NCI-H146 treated with DMSO at 0.1 percent for 48 hours (cell line): ENCODE data around the gene CDR2.
"Not testable (repeated sequence)": the region's sequence is repeated elsewhere in the genome, so short reads cannot be mapped to it uniquely, and the experiment has no call there.

Experiments used
- DNase-seq: peaks from one replicate; lab custom pipeline; 2025; ENCODE audit not compliant: unreplicated experiment; lab: John Stamatoyannopoulos, UW

Gene CDR2

GRCh38 chr16:22379656-22380055 lies 5.2 kb upstream of the CDR2 start:
- no peak for DNase-seq

GRCh38 chr16:22375963-22376640 lies 1.7 kb upstream of the CDR2 start:
- DNase-seq = no peak

- DNase-seq = peak; percentile 37
Observed at GRCh38 chr16:22375117-22375962, 921 bp upstream of the CDR2 start.

GRCh38 chr16:22373662-22374310 lies 633 bp downstream of the CDR2 start:
- peak; percentile 26 for DNase-seq

- no peak for DNase-seq
Observed at GRCh38 chr16:22372882-22373661, 1.3 kb downstream of the CDR2 start.

- DNase-seq = no peak
Observed at GRCh38 chr16:22370038-22370820, 4.2 kb downstream of the CDR2 start.

GRCh38 chr16:22369221-22369811 lies 5.1 kb downstream of the CDR2 start:
- DNase-seq = no peak

- DNase-seq = not testable (repeated sequence)
Observed at GRCh38 chr16:22368200-22368826, 6.1 kb downstream of the CDR2 start.

- DNase-seq = no peak
Observed at GRCh38 chr16:22366889-22367288, 7.5 kb downstream of the CDR2 start.

- no peak for DNase-seq
Observed at GRCh38 chr16:22366371-22366770, 8.0 kb downstream of the CDR2 start.

- DNase-seq = no peak
Observed at GRCh38 chr16:22364241-22364640, 10.2 kb downstream of the CDR2 start.

GRCh38 chr16:22360963-22361659 lies 13.3 kb downstream of the CDR2 start:
- no peak for DNase-seq

- no peak for DNase-seq
Observed at GRCh38 chr16:22359679-22360078, 14.7 kb downstream of the CDR2 start.

GRCh38 chr16:22358000-22358399 lies 16.4 kb downstream of the CDR2 start:
- DNase-seq = no peak

- no peak for DNase-seq
Observed at GRCh38 chr16:22357635-22357971, 16.8 kb downstream of the CDR2 start.

- DNase-seq = no peak
Observed at GRCh38 chr16:22356930-22357634, 17.3 kb downstream of the CDR2 start.

- no peak for DNase-seq
Observed at GRCh38 chr16:22355487-22355908, 18.9 kb downstream of the CDR2 start.

- DNase-seq = no peak
Observed at GRCh38 chr16:22353933-22354541, 20.4 kb downstream of the CDR2 start.
